ENCODE data around the gene GPR137B. TPM values are rescaled to one million over a fixed set of nuclear protein-coding genes. Genes with fewer than 3 reads are reported as not detected.
"Not testable (repeated sequence)": the region's sequence is repeated elsewhere in the genome, so short reads cannot be mapped to it uniquely, and the experiment has no call there.

Gene GPR137B, protein sequence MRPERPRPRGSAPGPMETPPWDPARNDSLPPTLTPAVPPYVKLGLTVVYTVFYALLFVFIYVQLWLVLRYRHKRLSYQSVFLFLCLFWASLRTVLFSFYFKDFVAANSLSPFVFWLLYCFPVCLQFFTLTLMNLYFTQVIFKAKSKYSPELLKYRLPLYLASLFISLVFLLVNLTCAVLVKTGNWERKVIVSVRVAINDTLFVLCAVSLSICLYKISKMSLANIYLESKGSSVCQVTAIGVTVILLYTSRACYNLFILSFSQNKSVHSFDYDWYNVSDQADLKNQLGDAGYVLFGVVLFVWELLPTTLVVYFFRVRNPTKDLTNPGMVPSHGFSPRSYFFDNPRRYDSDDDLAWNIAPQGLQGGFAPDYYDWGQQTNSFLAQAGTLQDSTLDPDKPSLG
- total RNA-seq, result 1 to 10 TPM in 3 of 4 donors, under 1 TPM in 1; 0.75 to 5.5 (median 5.4) TPM

GRCh38 chr1:236142253-236143103 lies at the start of gene GPR137B:
Gene GPR137B, plus strand, starts transcription at chr1:236142539. Its CDS starts 84 bp downstream, at chr1:236142623.
- in situ Hi-C loops (cut with MboI; ENCODE audit: low sequenced_read_pairs in 4 of 4) (no loop called here), intact Hi-C loops (cut with DNase I; ENCODE audit: low total_unique reads) (no loop called here)
- H3K36me3 ChIP-seq, result no peaks in the 10 kb centered on the region
- ATAC-seq, result peak in 1 of 2 donors; percentile 51
- H3K27ac ChIP-seq, result no peak within 1 kb of the TSS
- DNase-seq, result no peak
- peak within 1 kb of the TSS; percentile 53 to 68 (median 60) for H3K4me3 ChIP-seq
- H3K4me1 ChIP-seq, result peaks cover 0 to 3% of the 10 kb centered on the region in 2 donors
- peaks cover 23 to 38% (median 38%) of the 10 kb centered on the region in 3 donors for H3K27me3 ChIP-seq
- no peaks in the 10 kb centered on the region for H3K9me3 ChIP-seq
- TF ChIP-seq POLR2A (IDR thresholded peaks at IDR 0.05), result peak in 1 of 2 donors; percentile 36
- TF ChIP-seq CTCF (IDR thresholded peaks at IDR 0.05 in 4 of 5, conservative IDR thresholded peaks at IDR 0.05 in 1 of 5), result no peak

- in situ Hi-C loops (cut with MboI; ENCODE audit: low sequenced_read_pairs in 4 of 4) (no loop called here), intact Hi-C loops (cut with DNase I; ENCODE audit: low total_unique reads) (no loop called here)
- H3K27me3 ChIP-seq, result no peaks in the 10 kb centered on the region
- no peak for ATAC-seq
- TF ChIP-seq CTCF (IDR thresholded peaks at IDR 0.05 in 4 of 5, conservative IDR thresholded peaks at IDR 0.05 in 1 of 5) (no peak), POLR2A (IDR thresholded peaks at IDR 0.05) (no peak)
- no peaks in the 10 kb centered on the region for H3K36me3 ChIP-seq
- H3K27ac ChIP-seq, result no peak overlapping the region
- H3K4me3 ChIP-seq, result no peak overlapping the region
- H3K4me1 ChIP-seq, result no peaks in the 10 kb centered on the region
- no peak for DNase-seq
- no peaks in the 10 kb centered on the region for H3K9me3 ChIP-seq
These were observed 49.4 kb upstream of the GPR137B start for GRCh38 chr1:236092899-236093298.

- no peaks in the 10 kb centered on the region for H3K4me1 ChIP-seq
- no peak for TF ChIP-seq CTCF (IDR thresholded peaks at IDR 0.05 in 4 of 5, conservative IDR thresholded peaks at IDR 0.05 in 1 of 5)
- no peak for TF ChIP-seq POLR2A (IDR thresholded peaks at IDR 0.05)
- H3K27ac ChIP-seq, result no peak overlapping the region
- intact Hi-C loops (cut with DNase I; ENCODE audit: low total_unique reads) (no loop called here), in situ Hi-C loops (cut with MboI; ENCODE audit: low sequenced_read_pairs in 4 of 4) (no loop called here)
- H3K27me3 ChIP-seq, result peaks cover 0 to 4% (median 0%) of the 10 kb centered on the region in 3 donors
- DNase-seq (no peak), ATAC-seq (no peak)
- no peaks in the 10 kb centered on the region for H3K36me3 ChIP-seq
- no peaks in the 10 kb centered on the region for H3K9me3 ChIP-seq
- H3K4me3 ChIP-seq, result no peak overlapping the region
These were observed 46.4 kb upstream of the GPR137B start for GRCh38 chr1:236095705-236096520.

- H3K27me3 ChIP-seq; ATAC-seq; in situ Hi-C loops (cut with MboI; ENCODE audit: low sequenced_read_pairs in 4 of 4); H3K36me3 ChIP-seq; H3K4me3 ChIP-seq; H3K4me1 ChIP-seq; intact Hi-C loops (cut with DNase I; ENCODE audit: low total_unique reads); H3K9me3 ChIP-seq: not testable (repeated sequence)
- peak; percentile 54 to 76 for DNase-seq
- peak overlapping the region in 3 of 4 donors; percentile 14 to 53 (median 19) for H3K27ac ChIP-seq
These were observed 45.5 kb upstream of the GPR137B start for GRCh38 chr1:236096660-236097482.
